ENCODE data around the gene TP53AIP1. TPM values are rescaled to one million over a fixed set of nuclear protein-coding genes. Genes with fewer than 3 reads are reported as not detected.

TP53AIP1 gene
- total RNA-seq, 1 experiment from 2014 or later: 0.11 TPM

GRCh38 chr11:128915149-128915521 is 27.5 kb downstream of the TP53AIP1 start:
- Histone ChIP-seq H3K4me3 (ENCODE audit: low read depth, low read length) (no peak overlapping the region), H3K9me3 (no peaks in the 10 kb centered on the region), H3K4me1 (no peaks in the 10 kb centered on the region), H3K27me3 (replicated peaks; ENCODE audit: control insufficient read depth, insufficient read depth, low read length) (peaks cover 2% of the 10 kb centered on the region; the same call in 1 of the 2 replicates), H3K36me3 (ENCODE audit: control insufficient read depth, insufficient read depth, low read length) (no peaks in the 10 kb centered on the region)
- Mint-ChIP-seq H3K4me1 (ENCODE audit: low read depth, unreplicated experiment) (no peaks in the 10 kb centered on the region), H3K9me3 (ENCODE audit: unreplicated experiment) (peaks cover 12% of the 10 kb centered on the region), H3K36me3 (ENCODE audit: insufficient read depth, unreplicated experiment) (no peaks in the 10 kb centered on the region), H3K4me3 (ENCODE audit: unreplicated experiment) (no peak overlapping the region), H3K27me3 (ENCODE audit: insufficient read depth, unreplicated experiment) (peaks cover 14% of the 10 kb centered on the region), H3K27ac (ENCODE audit: unreplicated experiment) (no peak overlapping the region)
- no peak for TF ChIP-seq CTCF (IDR thresholded peaks at IDR 0.05; ENCODE audit: insufficient read depth in 1 of 2, low read depth in 1 of 2, low read length in 1 of 2, severe bottlenecking in 1 of 2, unreplicated experiment in 1 of 2)
- BruUV-seq (replicated peaks): no TSS peak
- POLR2A ChIA-PET: no interaction called here
- CTCF ChIA-PET: interaction anchor here (0.6 to 1.3 kb wide), 2 partner anchors 16 to 41 kb away, joined by 3 read pairs; no protein-coding TSS in a partner anchor
- intact Hi-C loops (cut with micrococcal nuclease; ENCODE audit: unreplicated experiment): no loop called here
- no peak for DNase-seq

GRCh38 chr11:128914216-128915148 is 28.2 kb downstream of the TP53AIP1 start:
- H3K9me3 ChIP-seq: no peaks in the 10 kb centered on the region
- no peaks in the 10 kb centered on the region for H3K4me1 ChIP-seq
- Mint-ChIP-seq H3K4me3 (ENCODE audit: unreplicated experiment) (no peak overlapping the region), H3K27ac (ENCODE audit: unreplicated experiment) (no peak overlapping the region), H3K9me3 (ENCODE audit: unreplicated experiment) (peaks cover 12% of the 10 kb centered on the region), H3K27me3 (ENCODE audit: insufficient read depth, unreplicated experiment) (peaks cover 14% of the 10 kb centered on the region), H3K4me1 (ENCODE audit: low read depth, unreplicated experiment) (no peaks in the 10 kb centered on the region), H3K36me3 (ENCODE audit: insufficient read depth, unreplicated experiment) (no peaks in the 10 kb centered on the region)
- no peak for DNase-seq
- peaks cover 2% of the 10 kb centered on the region; the same call in 1 of the 2 replicates for H3K27me3 ChIP-seq (replicated peaks; ENCODE audit: control insufficient read depth, insufficient read depth, low read length)
- no peak for TF ChIP-seq CTCF (IDR thresholded peaks at IDR 0.05; ENCODE audit: insufficient read depth in 1 of 2, low read depth in 1 of 2, low read length in 1 of 2, severe bottlenecking in 1 of 2, unreplicated experiment in 1 of 2)
- POLR2A ChIA-PET: no interaction called here
- CTCF ChIA-PET: interaction anchor here (0.6 to 1.4 kb wide), 3 partner anchors 17 to 42 kb away, joined by 3 read pairs; no protein-coding TSS in a partner anchor
- H3K36me3 ChIP-seq (ENCODE audit: control insufficient read depth, insufficient read depth, low read length): no peaks in the 10 kb centered on the region
- intact Hi-C loops (cut with micrococcal nuclease; ENCODE audit: unreplicated experiment): no loop called here
- no TSS peak for BruUV-seq (replicated peaks)
- H3K4me3 ChIP-seq (ENCODE audit: low read depth, low read length): no peak overlapping the region

GRCh38 chr11:128913806-128914205 is 28.9 kb downstream of the TP53AIP1 start:
- H3K9me3 Mint-ChIP-seq (ENCODE audit: unreplicated experiment): peaks cover 12% of the 10 kb centered on the region
- CTCF ChIA-PET: interaction anchor here (1.4 to 1.7 kb wide), 2 partner anchors 26 to 43 kb away, joined by 3 to 4 read pairs; no protein-coding TSS in a partner anchor
- POLR2A ChIA-PET: no interaction called here

More at GRCh38 chr11:128913806-128914205, 28.9 kb downstream of the TP53AIP1 start:
- intact Hi-C loops (cut with micrococcal nuclease; ENCODE audit: unreplicated experiment): no loop called here
- DNase-seq: no peak
- H3K4me3 ChIP-seq (ENCODE audit: low read depth, low read length): no peak overlapping the region
- H3K36me3 Mint-ChIP-seq (ENCODE audit: insufficient read depth, unreplicated experiment): no peaks in the 10 kb centered on the region
- no peak overlapping the region for H3K27ac Mint-ChIP-seq (ENCODE audit: unreplicated experiment)
- no TSS peak for BruUV-seq (replicated peaks)
- peaks cover 2% of the 10 kb centered on the region; the same call in 1 of the 2 replicates for H3K27me3 ChIP-seq (replicated peaks; ENCODE audit: control insufficient read depth, insufficient read depth, low read length)
- H3K4me1 ChIP-seq: no peaks in the 10 kb centered on the region
- H3K27me3 Mint-ChIP-seq (ENCODE audit: insufficient read depth, unreplicated experiment): peaks cover 11% of the 10 kb centered on the region
- no peaks in the 10 kb centered on the region for H3K9me3 ChIP-seq
- H3K4me1 Mint-ChIP-seq (ENCODE audit: low read depth, unreplicated experiment): no peaks in the 10 kb centered on the region
- no peak for TF ChIP-seq CTCF (IDR thresholded peaks at IDR 0.05; ENCODE audit: insufficient read depth in 1 of 2, low read depth in 1 of 2, low read length in 1 of 2, severe bottlenecking in 1 of 2, unreplicated experiment in 1 of 2)
- H3K36me3 ChIP-seq (ENCODE audit: control insufficient read depth, insufficient read depth, low read length): no peaks in the 10 kb centered on the region
- H3K4me3 Mint-ChIP-seq (ENCODE audit: unreplicated experiment): no peak overlapping the region

Measured in Caco-2 (cell line).